Endothelial cell of umbilical vein (primary cell): Measurements from ENCODE around the gene TNIK. TPM values are rescaled to one million over a fixed set of nuclear protein-coding genes. Genes with fewer than 3 reads are reported as not detected.

Experiments used
- BruUV-seq: library from RNA; stranded (reverse); fragments of 400-500 nt; replicated peaks from 2 replicates; lab custom pipeline; 2021; lab: Mats Ljungman, UMichigan
- CTCF ChIA-PET: fragments of 300-600, 350-600 bp; sonication (Branson Sonifier 250); formaldehyde crosslinking; loops from one replicate; lab custom pipeline; 2021; ENCODE audit warnings: antibody characterized with exemption, inconsistent platforms; lab: Charles Lee
- POLR2A ChIA-PET: fragments of 300-600, 350-600 bp; sonication (Branson Sonifier 250); formaldehyde crosslinking; loops from one replicate; lab custom pipeline; 2021; ENCODE audit warnings: antibody characterized with exemption, inconsistent platforms; lab: Charles Lee
- DNase-seq: peaks from one replicate; pipeline ENCODE4 v3.0.0-alpha.2; 2011; ENCODE audit warnings: low read depth, low spot score
- FAIRE-seq: peaks from 2 replicates; lab custom pipeline; 2011; peaks lifted over from hg19 to GRCh38; lab: Jason Lieb, UNC
- H2AFZ ChIP-seq: 2 replicates; pipeline ENCODE4 v1.6.0; 2012; ENCODE audit warnings: low read depth, low read length, control low read depth, inconsistent platforms
- H3K27ac ChIP-seq: 2 replicates; pipeline ENCODE4 v1.5.1; 2011; ENCODE audit warnings: low read depth, mild to moderate bottlenecking, control low read depth, low read length, moderate library complexity; ENCODE audit not compliant: insufficient read depth
- H3K27me3 ChIP-seq, 2 experiments: 2 replicates each; pipeline versions ENCODE4 v1.6.0 to v1.6.1; 2011; ENCODE audit warnings: low read length in 2 of 2, mixed read lengths in 1 of 2; ENCODE audit not compliant: control insufficient read depth in 2 of 2, insufficient read depth in 2 of 2
- H3K36me3 ChIP-seq, 2 experiments: 2 replicates in 1 of 2; 3 replicates in 1 of 2; pipeline ENCODE4 v1.5.1; 2011; ENCODE audit warnings: low read length in 2 of 2, mild to moderate bottlenecking in 1 of 2, moderate library complexity in 1 of 2; ENCODE audit not compliant: control insufficient read depth in 2 of 2, insufficient read depth in 2 of 2; ENCODE audit errors: extremely low read depth in 1 of 2
- H3K4me1 ChIP-seq: 3 replicates; pipeline ENCODE4 v1.5.1; 2011; ENCODE audit warnings: mild to moderate bottlenecking, low read length; ENCODE audit not compliant: control insufficient read depth, insufficient read depth; ENCODE audit errors: extremely low read depth
- H3K4me2 ChIP-seq: 2 replicates; pipeline ENCODE4 v1.6.1; 2011; ENCODE audit warnings: low read length, control low read depth, mixed read lengths; ENCODE audit not compliant: insufficient read depth
- H3K4me3 ChIP-seq, 3 experiments: fragments of 200-600 bp in 1 of 3; sonication (generic), shearing (Covaris generic) in 1 of 3; replicated peaks in 1 of 3; 2 replicates each; pipeline ENCODE4 v1.5.1; 2011 to 2016; ENCODE audit warnings: control low read depth in 3 of 3, low read length in 3 of 3, mild to moderate bottlenecking in 2 of 3, inconsistent platforms in 1 of 3, low read depth in 1 of 3, moderate library complexity in 1 of 3; ENCODE audit not compliant: insufficient read depth in 1 of 3
- H3K79me2 ChIP-seq: 2 replicates; pipeline ENCODE4 v1.6.0; 2012; ENCODE audit warnings: low read length, inconsistent platforms; ENCODE audit not compliant: control insufficient read depth, insufficient read depth
- H3K9ac ChIP-seq: replicated peaks from 2 replicates; pipeline ENCODE3; 2011; ENCODE audit warnings: low read length, control low read depth; ENCODE audit not compliant: insufficient read depth; ENCODE audit errors: extremely low read depth
- H3K9me1 ChIP-seq: replicated peaks from 3 replicates; pipeline ENCODE4 v1.6.0; 2011; ENCODE audit warnings: mild to moderate bottlenecking, low read length; ENCODE audit not compliant: control insufficient read depth, insufficient read depth; ENCODE audit errors: extremely low read depth
- H3K9me3 ChIP-seq: replicated peaks from 2 replicates; pipeline ENCODE4 v1.5.1; 2012; ENCODE audit warnings: low read length, inconsistent platforms; ENCODE audit not compliant: control insufficient read depth, insufficient read depth
- H4K20me1 ChIP-seq: replicated peaks from 2 replicates; pipeline ENCODE3; 2011; ENCODE audit warnings: mild to moderate bottlenecking, low read length; ENCODE audit not compliant: control insufficient read depth, insufficient read depth; ENCODE audit errors: extremely low read depth
- CTCF ChIP-seq, 2 donors: IDR thresholded peaks; 1 replicate in 1 of 2; 2 replicates in 1 of 2; pipeline ENCODE4 v1.5.1; 2011; ENCODE audit warnings: low read length in 2 of 2, mild to moderate bottlenecking in 2 of 2, moderate library complexity in 2 of 2, control low read depth in 1 of 2, inconsistent platforms in 1 of 2, low read depth in 1 of 2; ENCODE audit not compliant: insufficient read depth in 1 of 2; ENCODE audit errors: extremely low read depth in 1 of 2
- EZH2 ChIP-seq: IDR thresholded peaks from 2 replicates; pipeline ENCODE4 v1.6.1; 2012; ENCODE audit warnings: borderline replicate concordance, low read depth, mild to moderate bottlenecking, moderate library complexity, low read length, inconsistent platforms; ENCODE audit not compliant: severe bottlenecking
- FOS ChIP-seq: IDR thresholded peaks from 2 replicates; pipeline ENCODE4 v1.6.1; 2011; ENCODE audit warnings: mild to moderate bottlenecking, low read length, moderate library complexity, borderline replicate concordance; ENCODE audit not compliant: insufficient read depth
- GATA2 ChIP-seq: IDR thresholded peaks from 2 replicates; pipeline ENCODE4 v1.7.0; 2011; ENCODE audit warnings: low read depth, mild to moderate bottlenecking, moderate library complexity, mixed read lengths, low read length; ENCODE audit not compliant: insufficient read length, insufficient read depth
- JUN ChIP-seq: IDR thresholded peaks from 2 replicates; pipeline ENCODE4 v1.6.1; 2011; ENCODE audit warnings: borderline replicate concordance, low read depth; ENCODE audit not compliant: insufficient read length, insufficient read depth
- MAX ChIP-seq: IDR thresholded peaks from 2 replicates; pipeline ENCODE4 v1.6.1; 2011; ENCODE audit not compliant: insufficient read depth, insufficient read length
- MYC ChIP-seq: IDR thresholded peaks from one replicate; pipeline ENCODE4 v1.6.1; 2011; ENCODE audit warnings: mild to moderate bottlenecking, low read depth, low read length
- POLR2A ChIP-seq: IDR thresholded peaks from 2 replicates; pipeline ENCODE4 v1.6.1; 2012; ENCODE audit warnings: low read depth, mild to moderate bottlenecking, control low read depth, low read length
- POLR2AphosphoS5 ChIP-seq: IDR thresholded peaks from 2 replicates; pipeline ENCODE4 v1.6.1; 2012; ENCODE audit warnings: low read depth, mild to moderate bottlenecking, control low read depth, low read length, moderate library complexity; ENCODE audit not compliant: insufficient read depth
- dilution Hi-C: fragments of 300-500 bp; cut with MboI; formaldehyde crosslinking; loops from one replicate; pipeline ENCODE4 v1.15.0; 2019; ENCODE audit warnings: low sequenced_read_pairs; ENCODE audit not compliant: extremely low pct_ligation_motif_present
- intact Hi-C: fragments of 100-400 bp; cut with micrococcal nuclease; formaldehyde crosslinking; loops from one replicate; pipeline ENCODE4 v1.10.0; 2022
- polyA plus RNA-seq, 4 experiments: library from polyadenylated mRNA; depleted of rRNA in 3 of 4; stranded (reverse) in 3 of 4; unstranded in 1 of 4; fragments of >200 nt; gene quantifications; 2 replicates each; pipeline versions ENCODE4 v1.2.1 to v1.2.3, GENCODE V29; 2011 to 2012; ENCODE audit warnings: missing spikeins in 1 of 4
- total RNA-seq: library from RNA; stranded (reverse); gene quantifications from 2 replicates; pipeline ENCODE4 v1.2.3, GENCODE V29; 2021

Gene TNIK
- total and polyA plus RNA-seq, 2 donors (not counting 3 experiments of a cell fraction or from before 2014, with no cell fraction given) = 10.9 to 39.7 TPM

- BruUV-seq = no TSS peak
Observed at GRCh38 chr3:171314341-171314740, 145.9 kb downstream of the TNIK start.

More at GRCh38 chr3:171314341-171314740, 145.9 kb downstream of the TNIK start:
- H3K36me3 ChIP-seq = no peaks in the 10 kb centered on the region
- H4K20me1 ChIP-seq = no peaks in the 10 kb centered on the region
- peaks cover 24% of the 10 kb centered on the region for H3K4me1 ChIP-seq
- no peak overlapping the region for H3K4me2 ChIP-seq
- FAIRE-seq (no peak), DNase-seq (no peak)
- CTCF ChIA-PET = interaction anchor here (5.1 kb wide), 1 partner anchor 22 kb away, joined by 33 read pairs; no protein-coding TSS in a partner anchor
- H2AFZ ChIP-seq = no peak overlapping the region
- H3K79me2 ChIP-seq = peaks cover 4% of the 10 kb centered on the region
- no peak overlapping the region for H3K4me3 ChIP-seq
- no peaks in the 10 kb centered on the region for H3K9me1 ChIP-seq
- H3K9ac ChIP-seq = no peak overlapping the region
- intact Hi-C loops (no loop called here), dilution Hi-C loops (no loop called here)
- POLR2A ChIA-PET = no interaction called here
- H3K9me3 ChIP-seq = no peaks in the 10 kb centered on the region
- no peaks in the 10 kb centered on the region for H3K27me3 ChIP-seq
- no peak overlapping the region for H3K27ac ChIP-seq
- TF ChIP-seq EZH2 = no peak
- TF ChIP-seq GATA2 = no peak
- no peak for TF ChIP-seq MYC
- no peak for TF ChIP-seq JUN
- no peak for TF ChIP-seq POLR2AphosphoS5
- no peak for TF ChIP-seq MAX
- TF ChIP-seq FOS = no peak
- TF ChIP-seq POLR2A = no peak
- no peak for TF ChIP-seq CTCF (IDR thresholded peaks at IDR 0.05; ENCODE audit: extremely low read depth in 1 of 2, insufficient read depth in 1 of 2, low read depth in 1 of 2, low read length in 2 of 2)
